Natural killer cell treated with Interleukin-12 subunit alpha and Interleukin-12 subunit beta and Interleukin-15 and Interleukin-18, amount 100 ng/mL, for 72 hours (primary cell): ENCODE results near the gene NUP58. TPM values are rescaled to one million over a fixed set of nuclear protein-coding genes. Genes with fewer than 3 reads are reported as not detected.
"Not testable (repeated sequence)": the region's sequence is repeated elsewhere in the genome, so short reads cannot be mapped to it uniquely, and the experiment has no call there.

ENCODE experiments used
- ATAC-seq, 2 donors: fragments of 150-1000 bp; cut with Tn5 transposase in 1 of 2; sonication (Bioruptor Pico), chemical (Tn5 transposase) in 1 of 2; 2 replicates each; pipeline ENCODE4 v1.10.0; 2021
- DNase-seq: peaks from one replicate; pipeline ENCODE4 v3.0.0; 2022; ENCODE audit warnings: low spot score
- H3K27ac Mint-ChIP-seq, 2 donors: 1 replicate in 1 of 2; 2 replicates in 1 of 2; pipeline ENCODE4 v1.8.0; 2022; ENCODE audit warnings: mixed read lengths in 2 of 2, mild to moderate bottlenecking in 1 of 2, moderate library complexity in 1 of 2
- H3K27me3 Mint-ChIP-seq, 2 donors: 1 replicate in 1 of 2; 2 replicates in 1 of 2; pipeline ENCODE4 v1.8.0; 2022; ENCODE audit warnings: mixed read lengths in 2 of 2
- H3K36me3 Mint-ChIP-seq: one replicate; pipeline ENCODE4 v1.8.0; 2022; ENCODE audit warnings: mixed read lengths
- H3K4me1 Mint-ChIP-seq, 2 donors: 1 replicate in 1 of 2; 2 replicates in 1 of 2; pipeline ENCODE4 v1.8.0; 2022; ENCODE audit warnings: low read depth in 2 of 2, mixed read lengths in 2 of 2, mild to moderate bottlenecking in 1 of 2
- H3K4me3 Mint-ChIP-seq: one replicate; pipeline ENCODE4 v1.8.0; 2022; ENCODE audit warnings: mixed read lengths
- H3K9me3 Mint-ChIP-seq: 2 replicates; pipeline ENCODE4 v1.8.0; 2022; ENCODE audit warnings: mixed read lengths
- total RNA-seq, 2 donors: library from RNA; stranded (reverse); gene quantifications; one replicate each; pipeline ENCODE4 v1.2.3, GENCODE V29; 2022

The NUP58 gene
- total RNA-seq, 2 donors from 2014 or later: 120 to 163 TPM

GRCh38 chr13:25286308-25286968 lies 15.0 kb upstream of the NUP58 start:
- Mint-ChIP-seq H3K27ac (peak overlapping the region; percentile 92 to 97), H3K4me1 (peaks cover 39 to 51% of the 10 kb centered on the region in 2 donors), H3K27me3 (peaks cover 15 to 23% of the 10 kb centered on the region in 2 donors), H3K36me3 (peaks cover 6% of the 10 kb centered on the region), H3K9me3 (no peaks in the 10 kb centered on the region), H3K4me3 (peak overlapping the region; percentile 93)
- ATAC-seq: peak; percentile 50 to 53
- no peak for DNase-seq

- peaks cover 6% of the 10 kb centered on the region for H3K36me3 Mint-ChIP-seq
- ATAC-seq (peak; percentile 95), DNase-seq (peak; percentile 93)
- peak within 1 kb of the TSS; percentile 92 to 97 for H3K27ac Mint-ChIP-seq
- peak within 1 kb of the TSS; percentile 93 for H3K4me3 Mint-ChIP-seq
- no peaks in the 10 kb centered on the region for H3K9me3 Mint-ChIP-seq
- H3K27me3 Mint-ChIP-seq: peaks cover 20 to 31% of the 10 kb centered on the region in 2 donors
- H3K4me1 Mint-ChIP-seq: peaks cover 31 to 43% of the 10 kb centered on the region in 2 donors
These were observed 14.2 kb upstream of the NUP58 start, which contains the start of gene MTMR6 for GRCh38 chr13:25286969-25287961. TSS of gene MTMR6 (minus strand) at chr13:25287488. CDS start at chr13:25287247, 241 bp downstream.

GRCh38 chr13:25288966-25289365 lies 12.5 kb upstream of the NUP58 start:
- ATAC-seq (no peak), DNase-seq (no peak)
- H3K36me3 Mint-ChIP-seq: peaks cover 6% of the 10 kb centered on the region
- H3K4me1 Mint-ChIP-seq: peaks cover 20 to 27% of the 10 kb centered on the region in 2 donors
- no peaks in the 10 kb centered on the region for H3K9me3 Mint-ChIP-seq
- no peak overlapping the region for H3K4me3 Mint-ChIP-seq
- peaks cover 21 to 32% of the 10 kb centered on the region in 2 donors for H3K27me3 Mint-ChIP-seq
- H3K27ac Mint-ChIP-seq: no peak overlapping the region

GRCh38 chr13:25291691-25292090 lies 9.7 kb upstream of the NUP58 start:
- ATAC-seq (no peak), DNase-seq (no peak)
- Mint-ChIP-seq H3K27ac (no peak overlapping the region), H3K36me3 (peaks cover 1% of the 10 kb centered on the region), H3K9me3 (no peaks in the 10 kb centered on the region), H3K27me3 (peaks cover 35 to 43% of the 10 kb centered on the region in 2 donors), H3K4me3 (no peak overlapping the region), H3K4me1 (peaks cover 6% of the 10 kb centered on the region in 2 donors)

GRCh38 chr13:25292301-25292700 lies 9.1 kb upstream of the NUP58 start:
- DNase-seq: no peak
- Mint-ChIP-seq H3K9me3 (no peaks in the 10 kb centered on the region), H3K27me3 (peaks cover 37 to 49% of the 10 kb centered on the region in 2 donors), H3K36me3 (no peaks in the 10 kb centered on the region), H3K27ac (no peak overlapping the region), H3K4me3 (no peak overlapping the region), H3K4me1 (peaks cover 3 to 5% of the 10 kb centered on the region in 2 donors)
- no peak for ATAC-seq

- peaks cover 0 to 1% of the 10 kb centered on the region in 2 donors for H3K4me1 Mint-ChIP-seq
These were observed 6.2 kb upstream of the NUP58 start for GRCh38 chr13:25295228-25295627.

GRCh38 chr13:25295701-25296100 lies 5.7 kb upstream of the NUP58 start:
- Mint-ChIP-seq H3K36me3 (no peaks in the 10 kb centered on the region), H3K27me3 (peaks cover 29 to 39% of the 10 kb centered on the region in 2 donors), H3K9me3 (no peaks in the 10 kb centered on the region), H3K4me3 (no peak overlapping the region), H3K27ac (no peak overlapping the region), H3K4me1 (peaks cover 0 to 3% of the 10 kb centered on the region in 2 donors)
- no peak for DNase-seq
- no peak for ATAC-seq

More at GRCh38 chr13:25295228-25295627, 6.2 kb upstream of the NUP58 start:
- Mint-ChIP-seq H3K27ac (no peak overlapping the region), H3K9me3 (no peaks in the 10 kb centered on the region), H3K4me3 (no peak overlapping the region), H3K36me3 (no peaks in the 10 kb centered on the region), H3K27me3 (peaks cover 29 to 42% of the 10 kb centered on the region in 2 donors)
- DNase-seq: no peak
- ATAC-seq: no peak

GRCh38 chr13:25300861-25301346 lies 521 bp upstream of the NUP58 start:
- H3K36me3 Mint-ChIP-seq: peaks cover 11% of the 10 kb centered on the region
- H3K4me3 Mint-ChIP-seq: peak overlapping the region; percentile 87
- H3K27ac Mint-ChIP-seq: peak overlapping the region; percentile 85 to 95
- peaks cover 8 to 19% of the 10 kb centered on the region in 2 donors for H3K27me3 Mint-ChIP-seq
- no peaks in the 10 kb centered on the region for H3K9me3 Mint-ChIP-seq
- DNase-seq: no peak
- ATAC-seq: peak; percentile 14 to 33
- peaks cover 25 to 32% of the 10 kb centered on the region in 2 donors for H3K4me1 Mint-ChIP-seq

GRCh38 chr13:25302121-25302520 lies 696 bp downstream of the NUP58 start:
- H3K9me3 Mint-ChIP-seq: no peaks in the 10 kb centered on the region
- ATAC-seq (no peak), DNase-seq (no peak)
- H3K27ac Mint-ChIP-seq: peak overlapping the region; percentile 85 to 95
- peaks cover 2 to 10% of the 10 kb centered on the region in 2 donors for H3K27me3 Mint-ChIP-seq
- peak overlapping the region; percentile 87 for H3K4me3 Mint-ChIP-seq
- peaks cover 25 to 32% of the 10 kb centered on the region in 2 donors for H3K4me1 Mint-ChIP-seq
- peaks cover 11% of the 10 kb centered on the region for H3K36me3 Mint-ChIP-seq

- Mint-ChIP-seq H3K4me1 (peaks cover 27 to 35% of the 10 kb centered on the region in 2 donors), H3K36me3 (peaks cover 22% of the 10 kb centered on the region), H3K9me3 (no peaks in the 10 kb centered on the region), H3K27me3 (no peaks in the 10 kb centered on the region), H3K27ac (no peak overlapping the region), H3K4me3 (no peak overlapping the region)
- no peak for ATAC-seq
- no peak for DNase-seq
These were observed 5.4 kb downstream of the NUP58 start for GRCh38 chr13:25306671-25307464.

GRCh38 chr13:25310891-25311290 lies 9.5 kb downstream of the NUP58 start:
- H3K4me1 Mint-ChIP-seq: peaks cover 5 to 11% of the 10 kb centered on the region in 2 donors
- no peak for ATAC-seq
- H3K36me3 Mint-ChIP-seq: peaks cover 20% of the 10 kb centered on the region
- no peak overlapping the region for H3K27ac Mint-ChIP-seq
- H3K27me3 Mint-ChIP-seq: no peaks in the 10 kb centered on the region
- H3K9me3 Mint-ChIP-seq: no peaks in the 10 kb centered on the region
- no peak overlapping the region for H3K4me3 Mint-ChIP-seq
- no peak for DNase-seq

- not testable (repeated sequence) for H3K27ac Mint-ChIP-seq, DNase-seq, H3K4me3 Mint-ChIP-seq, ATAC-seq, H3K9me3 Mint-ChIP-seq, H3K27me3 Mint-ChIP-seq, H3K4me1 Mint-ChIP-seq
- H3K36me3 Mint-ChIP-seq: peaks cover 16% of the 10 kb centered on the region
These were observed 17.5 kb downstream of the NUP58 start for GRCh38 chr13:25318946-25319345.

- H3K4me1 Mint-ChIP-seq: peaks cover 0 to 2% of the 10 kb centered on the region in 2 donors
- H3K9me3 Mint-ChIP-seq: no peaks in the 10 kb centered on the region
- DNase-seq (no peak), ATAC-seq (no peak)
- no peaks in the 10 kb centered on the region for H3K27me3 Mint-ChIP-seq
- no peak overlapping the region for H3K27ac Mint-ChIP-seq
- peaks cover 19% of the 10 kb centered on the region for H3K36me3 Mint-ChIP-seq
- no peak overlapping the region for H3K4me3 Mint-ChIP-seq
These were observed 18.3 kb downstream of the NUP58 start for GRCh38 chr13:25319771-25320170.
